Psoas muscle (tissue), 8 donors: ENCODE data around the gene WT1. TPM values are rescaled to one million over a fixed set of nuclear protein-coding genes. Genes with fewer than 3 reads are reported as not detected.

Source experiments
- ATAC-seq, 4 donors: fragments of 200-7000 bp; cut with Tn5 transposase; one replicate each; pipeline ENCODE4 v1.9.1; 2020; ENCODE audit warnings: moderate library complexity in 3 of 4, mild to moderate bottlenecking in 2 of 4
- DNase-seq, 2 donors: peaks; one replicate each; pipeline ENCODE4 v3.0.0-alpha.2; 2020
- H3K27ac ChIP-seq: fragments of 200-600 bp; one replicate; pipeline ENCODE4 v1.8.0; 2022
- H3K27me3 ChIP-seq, 3 donors: fragments of 200-600 bp in 1 of 3; one replicate each; pipeline versions ENCODE4 v1.6.1 to v1.8.0; 2013 to 2022; ENCODE audit warnings: low read length in 2 of 3, mild to moderate bottlenecking in 2 of 3, moderate library complexity in 1 of 3; ENCODE audit not compliant: insufficient read depth in 3 of 3
- H3K36me3 ChIP-seq, 2 donors: fragments of 200-600 bp in 1 of 2; one replicate each; pipeline versions ENCODE4 v1.6.1 to v1.8.0; 2013 to 2022; ENCODE audit warnings: low read depth in 1 of 2, mild to moderate bottlenecking in 1 of 2, moderate library complexity in 1 of 2; ENCODE audit not compliant: insufficient read depth in 1 of 2
- H3K4me1 ChIP-seq: fragments of 200-600 bp; one replicate; pipeline ENCODE4 v1.8.0; 2022
- H3K4me3 ChIP-seq: fragments of 200-600 bp; one replicate; pipeline ENCODE4 v1.8.0; 2022; ENCODE audit warnings: mild to moderate bottlenecking
- H3K9me3 ChIP-seq: fragments of 200-600 bp; one replicate; pipeline ENCODE4 v1.8.0; 2022
- CTCF ChIP-seq: fragments of 200-600 bp; IDR thresholded peaks from one replicate; pipeline ENCODE4 v1.8.0; 2022; ENCODE audit warnings: antibody characterized with exemption
- WGBS, 3 donors: extraction: QIAGEN DNeasy Blood & Tissue Kit; methylation state at CpG; one replicate each; pipeline versions ENCODE4 v1.1.6 to v1.1.7; 2013; 5-methylcytosine and 5-hydroxymethylcytosine counted together
- intact Hi-C, 2 donors: fragments of 100-400 bp; cut with DNase I; formaldehyde crosslinking; loops; one replicate each; pipeline versions ENCODE4 v1.11.0 to v1.14.2; 2022
- polyA plus RNA-seq, 3 donors: library from polyadenylated mRNA; stranded (reverse); fragments of 200-250 nt; gene quantifications; one replicate each; pipeline ENCODE4 v1.2.3, GENCODE V29; 2013
- total RNA-seq, 4 donors: library from RNA; stranded (reverse); fragmentation: NEBNext Ultra II Directional in 2 of 4; extraction: Animal tissue kit (Norgen Biotek cat#: 25700) in 2 of 4; gene quantifications; one replicate each; pipeline versions ENCODE4 v1.2.1 to v1.2.4, GENCODE V29; 2021 to 2023
- donor health status: healthy with polysubstance abuse.
- donor health status: DM: no; HTN: no; CAD: no; lungs with moderate emphysema.
- donor health status: Bipolar disorder and iron deficiency.
- donor health status: healthy.
- donor health status: DM: yes; HTN: yes; CAD: no.
- donor health status: DM: no; HTN: no; CAD: no.
- donor health status: DM: no; HTN: no; CAD: no.
- donor health status: DM: yes; HTN: yes; CAD: no.

WT1 gene
- total and polyA plus RNA-seq, 7 donors, result 0.03 to 1.5 (median 0.21) TPM; not detected in 2

DNA sequence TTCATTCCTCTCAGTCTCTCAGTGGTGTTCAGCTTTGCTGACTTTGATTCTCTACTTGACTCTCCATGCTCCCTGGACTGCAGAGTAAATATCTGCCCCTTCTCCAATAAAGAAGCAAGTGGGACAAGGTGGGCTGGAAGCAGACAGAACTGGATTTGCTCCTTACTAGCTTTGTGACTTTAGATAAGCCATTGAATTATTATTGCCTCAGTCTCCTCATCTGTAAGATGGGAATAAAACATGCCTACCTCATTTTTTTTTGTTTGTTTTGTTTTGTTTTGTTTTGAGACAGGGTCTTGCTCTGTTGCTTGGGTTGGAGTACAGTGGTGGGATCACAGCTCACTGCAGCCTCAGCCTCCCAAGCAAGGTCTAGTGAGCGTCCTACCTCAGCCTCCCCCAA, 44.6 kb downstream of the WT1 start:
- peaks cover 0 to 3% (median 0%) of the 10 kb centered on the region in 3 donors for H3K27me3 ChIP-seq
- DNase-seq (no peak), ATAC-seq (no peak)
- H3K9me3 ChIP-seq, result no peaks in the 10 kb centered on the region
- intact Hi-C loops, result no loop called here
- 79 to 100% (median 88%) methylated on average over 1 of the region's 1 CpG for WGBS, 3 donors
- H3K36me3 ChIP-seq, result no peaks in the 10 kb centered on the region
- no peaks in the 10 kb centered on the region for H3K4me1 ChIP-seq
- TF ChIP-seq CTCF, result no peak
- no peak overlapping the region for H3K27ac ChIP-seq
- H3K4me3 ChIP-seq, result no peak overlapping the region

GRCh38 chr11:32388871-32389770, 46.2 kb downstream of the WT1 start:
- no peak for TF ChIP-seq CTCF
- no peak overlapping the region for H3K27ac ChIP-seq
- intact Hi-C loops, result no loop called here
- ATAC-seq (no peak), DNase-seq (no peak)
- H3K9me3 ChIP-seq, result no peaks in the 10 kb centered on the region
- no peak overlapping the region for H3K4me3 ChIP-seq
- H3K36me3 ChIP-seq, result no peaks in the 10 kb centered on the region
- peaks cover 0 to 3% (median 0%) of the 10 kb centered on the region in 3 donors for H3K27me3 ChIP-seq
- 48 to 60% (median 51%) methylated on average over 10 of the region's 10 CpGs for WGBS, 3 donors
- no peaks in the 10 kb centered on the region for H3K4me1 ChIP-seq

- no peak for TF ChIP-seq CTCF
- DNase-seq, result no peak
- ATAC-seq, result no peak
- 23 to 37% (median 33%) methylated on average over 4 of the region's 4 CpGs for WGBS, 3 donors
- Histone ChIP-seq H3K4me3 (no peak overlapping the region), H3K27ac (no peak overlapping the region), H3K27me3 (no peaks in the 10 kb centered on the region), H3K36me3 (no peaks in the 10 kb centered on the region), H3K9me3 (no peaks in the 10 kb centered on the region), H3K4me1 (no peaks in the 10 kb centered on the region)
- intact Hi-C loops, result no loop called here
These were observed 47.0 kb downstream of the WT1 start for GRCh38 chr11:32388365-32388764.

GRCh38 chr11:32387411-32387810, 47.9 kb downstream of the WT1 start:
- intact Hi-C loops, result no loop called here
- Histone ChIP-seq H3K27me3 (no peaks in the 10 kb centered on the region), H3K4me1 (no peaks in the 10 kb centered on the region), H3K4me3 (no peak overlapping the region), H3K9me3 (no peaks in the 10 kb centered on the region), H3K27ac (no peak overlapping the region), H3K36me3 (no peaks in the 10 kb centered on the region)
- 73 to 78% (median 76%) methylated on average over 4 of the region's 4 CpGs for WGBS, 3 donors
- TF ChIP-seq CTCF, result no peak
- ATAC-seq (no peak), DNase-seq (no peak)
